HEK293 (cell line): ENCODE measurements around the gene REX1BD.

Experiments used
- CTCF ChIP-seq: fragments of 450-650 bp; formaldehyde crosslinking; IDR thresholded peaks from 2 replicates; pipeline ENCODE4 v1.5.1; 2016; ENCODE audit warnings: missing biosample characterization, missing genetic modification characterization
- PRDM1 ChIP-seq: fragments of 450-650 bp; formaldehyde crosslinking; IDR thresholded peaks from 2 replicates; pipeline ENCODE4; 2016; ENCODE audit warnings: missing biosample characterization, missing genetic modification characterization
- TCF7L2 ChIP-seq: IDR thresholded peaks from 2 replicates; pipeline ENCODE4 v1.6.1; 2011; ENCODE audit warnings: low read depth, mild to moderate bottlenecking, inconsistent platforms, low read length, moderate library complexity, borderline replicate concordance
- YY1 ChIP-seq: fragments of 450-650 bp; formaldehyde crosslinking; IDR thresholded peaks from 2 replicates; pipeline ENCODE4 v1.5.1; 2018; ENCODE audit warnings: missing biosample characterization, missing genetic modification characterization
- ZNF274 ChIP-seq, 2 experiments: fragments of 200-500 bp in 1 of 2; fragments of 450-650 bp in 1 of 2; sonication (Bioruptor generic) in 1 of 2; formaldehyde crosslinking in 1 of 2; IDR thresholded peaks; 2 replicates each; pipeline versions ENCODE4 v1.5.1 to v1.6.1; 2014 to 2016; ENCODE audit warnings: borderline replicate concordance in 1 of 2, inconsistent platforms in 1 of 2, low read length in 1 of 2, missing biosample characterization in 1 of 2, missing genetic modification characterization in 1 of 2
- ZNF302 ChIP-seq: fragments of 450-650 bp; formaldehyde crosslinking; IDR thresholded peaks from 2 replicates; pipeline ENCODE4 v1.5.1; 2016; ENCODE audit warnings: missing biosample characterization, missing genetic modification characterization, low read depth
- ZNF366 ChIP-seq: fragments of 450-650 bp; formaldehyde crosslinking; conservative IDR thresholded peaks from 2 replicates; pipeline ENCODE4 v1.5.1; 2016; ENCODE audit warnings: missing biosample characterization, missing genetic modification characterization
- ZNF48 ChIP-seq: fragments of 450-650 bp; formaldehyde crosslinking; IDR thresholded peaks from 2 replicates; pipeline ENCODE4 v1.5.1; 2016; ENCODE audit warnings: missing biosample characterization, missing genetic modification characterization
- ZNF792 ChIP-seq: fragments of 450-650 bp; formaldehyde crosslinking; IDR thresholded peaks from 2 replicates; pipeline ENCODE4 v1.5.1; 2016; ENCODE audit warnings: missing biosample characterization, missing genetic modification characterization
- ZSCAN23 ChIP-seq: fragments of 450-650 bp; formaldehyde crosslinking; IDR thresholded peaks from 2 replicates; pipeline ENCODE4 v1.5.1; 2016; ENCODE audit warnings: missing biosample characterization, missing genetic modification characterization
- ZSCAN30 ChIP-seq: fragments of 450-650 bp; IDR thresholded peaks from 2 replicates; pipeline ENCODE4 v1.5.1; 2018; ENCODE audit warnings: missing biosample characterization, mild to moderate bottlenecking, missing genetic modification characterization, moderate library complexity
- TF ChIP-seq, protein P1 (sequence below): fragments of 450-650 bp; formaldehyde crosslinking; IDR thresholded peaks from 2 replicates; pipeline ENCODE4 v1.5.1; 2016; ENCODE audit warnings: missing biosample characterization, missing genetic modification characterization
- TF ChIP-seq, protein P2 (sequence below): fragments of 450-650 bp; formaldehyde crosslinking; IDR thresholded peaks from 2 replicates; pipeline ENCODE4 v1.5.1; 2016; ENCODE audit warnings: missing biosample characterization, missing genetic modification characterization, low read depth
- TF ChIP-seq, protein P3 (sequence below): fragments of 450-650 bp; formaldehyde crosslinking; IDR thresholded peaks from 2 replicates; pipeline ENCODE4 v1.5.1; 2017; ENCODE audit warnings: missing biosample characterization, mild to moderate bottlenecking, missing genetic modification characterization, moderate library complexity

DNA sequence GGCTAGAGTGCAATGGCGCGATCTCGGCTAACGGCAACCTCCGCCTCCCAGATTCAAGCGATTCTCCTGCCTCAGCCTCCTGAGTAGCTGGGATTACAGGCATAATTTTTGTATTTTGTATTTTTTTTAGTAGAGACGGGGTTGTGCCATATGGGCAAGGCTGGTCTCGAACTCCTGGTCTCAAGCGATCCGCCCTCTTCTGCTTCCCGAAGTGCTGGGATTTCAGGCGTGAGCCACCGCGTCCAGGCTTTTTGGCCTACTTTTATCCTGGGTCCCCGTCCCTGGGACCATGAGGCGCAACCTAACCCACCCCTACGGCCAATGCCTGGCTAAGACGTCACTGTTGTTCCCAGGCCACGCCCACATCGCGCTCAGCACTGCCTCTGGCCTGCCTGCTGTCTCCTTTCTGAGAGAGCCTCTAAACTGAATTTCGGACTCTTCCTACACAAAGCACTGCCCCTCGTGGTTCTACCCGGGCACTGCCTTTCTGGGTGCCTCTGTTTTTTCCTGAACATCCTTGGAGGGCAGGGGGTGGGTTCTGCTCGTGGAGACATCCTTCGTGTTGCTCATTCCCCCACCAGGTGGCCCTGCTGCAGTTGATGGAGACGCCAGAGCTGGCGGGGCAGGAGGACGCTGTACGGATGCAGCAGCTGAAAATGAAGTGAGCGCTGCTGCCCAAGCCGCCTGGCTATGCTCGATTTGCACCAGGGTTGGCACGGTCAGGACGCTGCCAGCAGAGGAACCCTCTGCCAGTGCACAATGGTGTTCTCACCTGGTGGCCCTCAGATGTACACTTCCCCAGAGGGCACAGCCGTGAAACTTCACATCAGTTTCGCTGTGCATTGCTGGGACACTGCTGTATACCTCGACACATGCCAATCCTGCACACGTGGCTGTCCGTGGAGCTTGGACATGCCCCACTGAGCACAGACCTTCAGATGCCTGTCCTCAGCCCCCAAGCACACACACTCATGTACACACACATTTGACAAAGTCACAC lies 2.0 kb downstream of the REX1BD start:
- TF ChIP-seq ZNF792 (tag by site-specific recombination) (no peak), PRDM1 (tag by site-specific recombination) (no peak), CTCF (tag by site-specific recombination) (peak; percentile 48; the same call in 1 of the 2 replicates), ZNF366 (tag by site-specific recombination) (no peak), TCF7L2 (no peak), ZNF302 (tag by site-specific recombination) (no peak), ZNF274 (IDR thresholded peaks at IDR 0.05; ENCODE audit: low read length) (no peak), ZNF274 (tag by site-specific recombination; IDR thresholded peaks at IDR 0.05; ENCODE audit: borderline replicate concordance) (no peak), ZNF48 (tag by site-specific recombination) (no peak), YY1 (tag by site-specific recombination) (no peak), ZSCAN23 (tag by site-specific recombination) (no peak), ZSCAN30 (no peak)
- TF ChIP-seq, protein P1, sequence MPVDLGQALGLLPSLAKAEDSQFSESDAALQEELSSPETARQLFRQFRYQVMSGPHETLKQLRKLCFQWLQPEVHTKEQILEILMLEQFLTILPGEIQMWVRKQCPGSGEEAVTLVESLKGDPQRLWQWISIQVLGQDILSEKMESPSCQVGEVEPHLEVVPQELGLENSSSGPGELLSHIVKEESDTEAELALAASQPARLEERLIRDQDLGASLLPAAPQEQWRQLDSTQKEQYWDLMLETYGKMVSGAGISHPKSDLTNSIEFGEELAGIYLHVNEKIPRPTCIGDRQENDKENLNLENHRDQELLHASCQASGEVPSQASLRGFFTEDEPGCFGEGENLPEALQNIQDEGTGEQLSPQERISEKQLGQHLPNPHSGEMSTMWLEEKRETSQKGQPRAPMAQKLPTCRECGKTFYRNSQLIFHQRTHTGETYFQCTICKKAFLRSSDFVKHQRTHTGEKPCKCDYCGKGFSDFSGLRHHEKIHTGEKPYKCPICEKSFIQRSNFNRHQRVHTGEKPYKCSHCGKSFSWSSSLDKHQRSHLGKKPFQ (tag by site-specific recombination), result no peak
- TF ChIP-seq, protein P2, sequence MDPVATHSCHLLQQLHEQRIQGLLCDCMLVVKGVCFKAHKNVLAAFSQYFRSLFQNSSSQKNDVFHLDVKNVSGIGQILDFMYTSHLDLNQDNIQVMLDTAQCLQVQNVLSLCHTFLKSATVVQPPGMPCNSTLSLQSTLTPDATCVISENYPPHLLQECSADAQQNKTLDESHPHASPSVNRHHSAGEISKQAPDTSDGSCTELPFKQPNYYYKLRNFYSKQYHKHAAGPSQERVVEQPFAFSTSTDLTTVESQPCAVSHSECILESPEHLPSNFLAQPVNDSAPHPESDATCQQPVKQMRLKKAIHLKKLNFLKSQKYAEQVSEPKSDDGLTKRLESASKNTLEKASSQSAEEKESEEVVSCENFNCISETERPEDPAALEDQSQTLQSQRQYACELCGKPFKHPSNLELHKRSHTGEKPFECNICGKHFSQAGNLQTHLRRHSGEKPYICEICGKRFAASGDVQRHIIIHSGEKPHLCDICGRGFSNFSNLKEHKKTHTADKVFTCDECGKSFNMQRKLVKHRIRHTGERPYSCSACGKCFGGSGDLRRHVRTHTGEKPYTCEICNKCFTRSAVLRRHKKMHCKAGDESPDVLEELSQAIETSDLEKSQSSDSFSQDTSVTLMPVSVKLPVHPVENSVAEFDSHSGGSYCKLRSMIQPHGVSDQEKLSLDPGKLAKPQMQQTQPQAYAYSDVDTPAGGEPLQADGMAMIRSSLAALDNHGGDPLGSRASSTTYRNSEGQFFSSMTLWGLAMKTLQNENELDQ (tag by site-specific recombination), result no peak
- TF ChIP-seq, protein P3, sequence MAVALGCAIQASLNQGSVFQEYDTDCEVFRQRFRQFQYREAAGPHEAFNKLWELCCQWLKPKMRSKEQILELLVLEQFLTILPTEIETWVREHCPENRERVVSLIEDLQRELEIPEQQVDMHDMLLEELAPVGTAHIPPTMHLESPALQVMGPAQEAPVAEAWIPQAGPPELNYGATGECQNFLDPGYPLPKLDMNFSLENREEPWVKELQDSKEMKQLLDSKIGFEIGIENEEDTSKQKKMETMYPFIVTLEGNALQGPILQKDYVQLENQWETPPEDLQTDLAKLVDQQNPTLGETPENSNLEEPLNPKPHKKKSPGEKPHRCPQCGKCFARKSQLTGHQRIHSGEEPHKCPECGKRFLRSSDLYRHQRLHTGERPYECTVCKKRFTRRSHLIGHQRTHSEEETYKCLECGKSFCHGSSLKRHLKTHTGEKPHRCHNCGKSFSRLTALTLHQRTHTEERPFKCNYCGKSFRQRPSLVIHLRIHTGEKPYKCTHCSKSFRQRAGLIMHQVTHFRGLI, result no peak
